Activated CD8-positive, alpha-beta T cell treated with anti-CD3 and anti-CD28 coated beads for 36 hours (primary cell): ENCODE measurements around the gene MN1. TPM values are rescaled to one million over a fixed set of nuclear protein-coding genes. Genes with fewer than 3 reads are reported as not detected.

Source experiments
- ATAC-seq: fragments of 200-7000 bp; cut with Tn5 transposase; one replicate; pipeline ENCODE4 v1.10.0; 2021; ENCODE audit warnings: mild to moderate bottlenecking, moderate library complexity
- CTCF ChIA-PET: fragments of 350-600 bp; sonication (Branson Sonifier 250); formaldehyde crosslinking; loops from one replicate; lab custom pipeline; 2021; ENCODE audit warnings: antibody characterized with exemption; lab: Charles Lee
- POLR2A ChIA-PET: fragments of 350-600 bp; sonication (Branson Sonifier 250); formaldehyde crosslinking; loops from one replicate; lab custom pipeline; 2021; ENCODE audit warnings: antibody characterized with exemption; lab: Charles Lee
- DNase-seq: peaks from one replicate; pipeline ENCODE4 v3.0.0-alpha.2; 2020
- H3K27ac Mint-ChIP-seq: one replicate; pipeline ENCODE4 v1.8.0; 2021; ENCODE audit warnings: mild to moderate bottlenecking, mixed read lengths
- H3K27me3 Mint-ChIP-seq: one replicate; pipeline ENCODE4 v1.8.0; 2021; ENCODE audit warnings: mixed read lengths
- H3K36me3 Mint-ChIP-seq: one replicate; pipeline ENCODE4 v1.8.0; 2021; ENCODE audit warnings: low read depth, mixed read lengths
- H3K4me1 Mint-ChIP-seq: one replicate; pipeline ENCODE4 v1.8.0; 2021; ENCODE audit warnings: low read depth, mixed read lengths
- H3K4me3 Mint-ChIP-seq: one replicate; pipeline ENCODE4 v1.8.0; 2021; ENCODE audit warnings: mild to moderate bottlenecking, moderate library complexity, mixed read lengths
- H3K9me3 Mint-ChIP-seq: one replicate; pipeline ENCODE4 v1.8.0; 2021; ENCODE audit warnings: mixed read lengths
- intact Hi-C: fragments of 100-400 bp; cut with micrococcal nuclease; formaldehyde crosslinking; loops from one replicate; pipeline ENCODE4 v1.10.0; 2022
- total RNA-seq, 2 experiments: library from RNA; stranded (reverse); gene quantifications; one replicate each; pipeline ENCODE4 v1.2.3, GENCODE V29; 2021
- TF ChIP-seq, protein P1 (sequence below): fragments of 200-600 bp; IDR thresholded peaks from one replicate; pipeline ENCODE4 v1.8.0; 2022; ENCODE audit warnings: antibody characterized with exemption, mild to moderate bottlenecking

Gene MN1
- total RNA-seq, 2 experiments from 2014 or later, result 0.11 to 0.16 TPM

DNA sequence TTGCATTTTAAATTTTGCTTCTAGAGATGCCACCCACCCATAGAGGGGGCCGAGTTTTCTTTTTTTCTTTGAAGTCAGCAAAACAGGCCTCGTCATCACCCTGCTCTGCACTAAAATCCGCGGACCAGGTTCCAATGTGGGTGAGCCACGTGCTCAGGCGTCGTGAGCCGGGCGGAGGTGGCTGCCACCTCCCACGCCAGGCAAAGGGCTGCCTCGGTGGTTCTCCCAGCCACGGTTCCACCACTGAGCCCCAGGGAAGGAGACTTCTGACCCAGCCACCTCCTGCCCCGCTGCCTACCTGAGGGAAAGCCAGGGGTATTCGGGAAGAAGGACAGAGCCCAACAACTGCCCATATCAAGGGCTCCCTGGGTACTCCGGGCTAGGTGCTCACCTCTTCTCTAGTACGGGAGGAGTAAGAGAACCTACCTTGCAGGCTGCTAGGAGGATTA, 45.3 kb downstream of the MN1 start:
- CTCF ChIA-PET, result no interaction called here
- intact Hi-C loops, result no loop called here
- POLR2A ChIA-PET, result no interaction called here
- DNase-seq (no peak), ATAC-seq (no peak)
- Mint-ChIP-seq H3K4me1 (no peaks in the 10 kb centered on the region), H3K27ac (no peak overlapping the region), H3K27me3 (no peaks in the 10 kb centered on the region), H3K9me3 (no peaks in the 10 kb centered on the region), H3K36me3 (no peaks in the 10 kb centered on the region), H3K4me3 (no peak overlapping the region)
- TF ChIP-seq, protein P1, sequence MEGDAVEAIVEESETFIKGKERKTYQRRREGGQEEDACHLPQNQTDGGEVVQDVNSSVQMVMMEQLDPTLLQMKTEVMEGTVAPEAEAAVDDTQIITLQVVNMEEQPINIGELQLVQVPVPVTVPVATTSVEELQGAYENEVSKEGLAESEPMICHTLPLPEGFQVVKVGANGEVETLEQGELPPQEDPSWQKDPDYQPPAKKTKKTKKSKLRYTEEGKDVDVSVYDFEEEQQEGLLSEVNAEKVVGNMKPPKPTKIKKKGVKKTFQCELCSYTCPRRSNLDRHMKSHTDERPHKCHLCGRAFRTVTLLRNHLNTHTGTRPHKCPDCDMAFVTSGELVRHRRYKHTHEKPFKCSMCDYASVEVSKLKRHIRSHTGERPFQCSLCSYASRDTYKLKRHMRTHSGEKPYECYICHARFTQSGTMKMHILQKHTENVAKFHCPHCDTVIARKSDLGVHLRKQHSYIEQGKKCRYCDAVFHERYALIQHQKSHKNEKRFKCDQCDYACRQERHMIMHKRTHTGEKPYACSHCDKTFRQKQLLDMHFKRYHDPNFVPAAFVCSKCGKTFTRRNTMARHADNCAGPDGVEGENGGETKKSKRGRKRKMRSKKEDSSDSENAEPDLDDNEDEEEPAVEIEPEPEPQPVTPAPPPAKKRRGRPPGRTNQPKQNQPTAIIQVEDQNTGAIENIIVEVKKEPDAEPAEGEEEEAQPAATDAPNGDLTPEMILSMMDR, result no peak

DNA sequence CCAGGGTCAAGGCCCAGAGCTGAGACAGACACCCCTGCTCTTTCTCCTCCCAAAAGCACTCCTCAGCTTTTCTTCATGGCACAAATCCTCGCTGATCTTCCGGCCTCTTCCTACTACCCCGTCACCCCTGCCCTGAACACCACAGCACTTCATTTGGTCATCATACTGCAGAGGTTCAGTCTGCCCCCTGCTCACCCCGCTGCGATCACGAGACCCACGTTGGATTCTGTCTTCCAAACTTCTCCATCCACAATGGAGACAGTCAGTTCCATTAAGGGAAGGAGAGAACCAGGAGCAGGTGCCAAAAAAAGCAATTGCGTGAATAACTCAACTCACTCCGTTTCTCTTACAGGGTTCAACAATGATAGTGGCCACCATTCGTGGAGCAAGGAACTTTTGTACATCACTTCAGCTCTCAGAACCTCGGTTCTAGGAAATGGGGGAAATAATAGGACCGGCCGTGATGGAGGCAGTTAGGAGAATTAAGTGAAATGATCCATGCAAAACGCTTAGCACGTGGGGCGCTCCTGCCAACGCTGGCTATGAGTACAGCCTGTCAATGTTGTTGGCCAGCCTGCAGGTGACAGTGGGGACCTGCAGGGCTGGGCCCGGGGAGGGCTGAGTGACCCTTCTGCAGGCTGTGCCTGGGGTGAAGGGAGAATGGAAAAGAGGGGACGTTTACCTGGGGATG, 45.9 kb downstream of the MN1 start:
- POLR2A ChIA-PET, result no interaction called here
- H3K27ac Mint-ChIP-seq, result no peak overlapping the region

DNA sequence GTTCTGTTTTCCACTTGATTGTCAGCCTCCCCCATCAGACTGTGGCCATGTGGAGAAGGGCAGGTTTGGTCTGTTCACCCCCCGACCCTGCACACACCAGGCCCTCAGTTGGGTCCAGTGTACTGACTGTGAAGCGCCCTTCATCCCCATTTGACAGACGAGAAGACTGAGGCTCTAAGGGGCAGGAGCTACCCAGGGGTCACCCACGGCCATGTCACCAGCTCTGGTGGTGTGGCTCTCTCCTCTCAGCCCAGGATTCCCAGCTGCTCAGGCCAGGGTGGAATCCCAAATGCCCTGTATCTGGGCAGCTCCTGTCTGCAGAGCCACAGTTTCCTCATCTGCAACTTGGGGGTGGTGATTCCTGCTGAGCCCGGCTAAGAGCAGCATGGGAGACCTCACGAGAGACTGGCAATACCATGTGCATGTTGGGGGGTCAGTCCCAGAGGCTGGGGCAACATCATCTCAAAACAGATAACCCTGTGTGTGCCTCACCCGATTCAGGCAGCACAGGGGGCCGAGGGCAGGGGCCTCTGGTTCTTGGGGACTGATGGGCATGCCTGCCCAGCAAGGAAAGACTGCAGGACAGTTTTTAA, 46.6 kb downstream of the MN1 start:
- no peaks in the 10 kb centered on the region for H3K9me3 Mint-ChIP-seq
- TF ChIP-seq, protein P1, result no peak
- DNase-seq, result no peak
- H3K4me3 Mint-ChIP-seq, result no peak overlapping the region
- intact Hi-C loops, result no loop called here
- ChIA-PET POLR2A (no interaction called here), CTCF (no interaction called here)
- ATAC-seq, result no peak
- H3K27ac Mint-ChIP-seq, result no peak overlapping the region
- H3K4me1 Mint-ChIP-seq, result no peaks in the 10 kb centered on the region
- no peaks in the 10 kb centered on the region for H3K27me3 Mint-ChIP-seq
- H3K36me3 Mint-ChIP-seq, result no peaks in the 10 kb centered on the region

More for the DNA sequence above, 45.9 kb downstream of the MN1 start:
- no peak overlapping the region for H3K4me3 Mint-ChIP-seq
- H3K36me3 Mint-ChIP-seq, result no peaks in the 10 kb centered on the region
- intact Hi-C loops, result no loop called here
- ATAC-seq (no peak), DNase-seq (no peak)
- CTCF ChIA-PET, result no interaction called here
- H3K4me1 Mint-ChIP-seq, result no peaks in the 10 kb centered on the region
- no peaks in the 10 kb centered on the region for H3K27me3 Mint-ChIP-seq
- no peaks in the 10 kb centered on the region for H3K9me3 Mint-ChIP-seq
- TF ChIP-seq, protein P1, result no peak

DNA sequence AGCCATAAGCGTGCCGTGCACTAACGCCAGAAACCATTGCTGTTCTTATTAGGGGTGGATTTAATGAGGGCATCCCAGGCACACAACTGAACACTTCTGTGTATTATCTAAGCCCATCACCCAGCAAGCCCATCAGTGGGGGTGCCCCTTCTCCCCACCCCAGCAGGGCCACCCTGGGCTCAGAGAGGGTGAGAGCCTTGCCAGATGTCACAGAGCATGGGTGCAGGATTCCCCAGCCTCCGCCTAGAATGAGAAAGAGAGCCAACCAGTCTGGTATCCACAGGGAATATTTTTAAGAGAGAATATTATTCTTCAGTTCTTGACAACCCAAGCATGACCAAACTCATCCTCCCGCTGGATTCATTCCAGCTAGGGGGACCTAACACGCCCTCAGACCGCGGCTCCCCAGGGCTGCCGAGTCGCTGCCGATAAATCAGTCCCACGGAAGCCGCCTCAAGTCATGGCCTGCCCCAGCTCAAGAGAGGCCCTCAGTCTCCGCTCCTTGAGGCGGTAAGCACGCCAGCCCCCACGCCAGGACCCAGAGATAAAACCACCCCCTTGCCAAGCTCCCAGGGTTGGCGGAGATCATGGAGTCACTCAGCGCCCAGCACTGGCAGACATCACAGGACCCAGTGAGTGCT, 47.2 kb downstream of the MN1 start:
- peaks cover 1% of the 10 kb centered on the region for H3K4me1 Mint-ChIP-seq
- ATAC-seq, result no peak
- CTCF ChIA-PET, result no interaction called here
- H3K36me3 Mint-ChIP-seq, result no peaks in the 10 kb centered on the region
- intact Hi-C loops, result no loop called here
- no peaks in the 10 kb centered on the region for H3K9me3 Mint-ChIP-seq
- no peak overlapping the region for H3K4me3 Mint-ChIP-seq
- TF ChIP-seq, protein P1, result no peak
- no peak overlapping the region for H3K27ac Mint-ChIP-seq
- POLR2A ChIA-PET, result no interaction called here
- H3K27me3 Mint-ChIP-seq, result no peaks in the 10 kb centered on the region
- DNase-seq, result no peak

DNA sequence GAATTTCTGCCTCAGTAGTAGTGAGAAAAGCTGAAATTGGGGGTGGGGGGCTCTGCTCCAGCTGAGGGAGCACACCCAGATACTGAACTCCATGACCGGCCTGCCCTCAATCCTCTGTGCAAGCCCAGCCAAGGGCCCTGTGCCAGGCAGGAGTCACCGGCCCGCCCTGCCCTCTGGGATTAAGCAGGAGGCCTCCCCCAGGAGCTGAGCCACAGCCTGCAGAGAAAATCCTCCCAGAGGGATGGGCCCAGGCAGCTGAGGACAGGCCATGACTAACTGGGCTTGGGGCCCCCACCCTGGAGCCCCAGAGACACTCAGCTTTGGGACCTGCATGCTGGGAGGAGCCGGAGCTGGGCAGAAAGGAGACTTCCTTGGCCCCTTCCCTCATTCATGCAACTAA, 48.8 kb downstream of the MN1 start:
- POLR2A ChIA-PET, result no interaction called here
- CTCF ChIA-PET, result no interaction called here
- no peaks in the 10 kb centered on the region for H3K27me3 Mint-ChIP-seq
- H3K27ac Mint-ChIP-seq, result no peak overlapping the region
- intact Hi-C loops, result no loop called here
- H3K4me3 Mint-ChIP-seq, result no peak overlapping the region
- ATAC-seq, result no peak
- no peak for DNase-seq
- TF ChIP-seq, protein P1, result no peak
- H3K36me3 Mint-ChIP-seq, result no peaks in the 10 kb centered on the region
- H3K4me1 Mint-ChIP-seq, result peaks cover 6% of the 10 kb centered on the region
- no peaks in the 10 kb centered on the region for H3K9me3 Mint-ChIP-seq
